Activated naive CD8-positive, alpha-beta T cell treated with anti-CD3 and anti-CD28 coated beads for 36 hours (primary cell): Measurements from ENCODE around the gene HACE1. TPM values are rescaled to one million over a fixed set of nuclear protein-coding genes. Genes with fewer than 3 reads are reported as not detected.
"Not testable (repeated sequence)": the region's sequence is repeated elsewhere in the genome, so short reads cannot be mapped to it uniquely, and the experiment has no call there.

Source experiments
- DNase-seq: peaks from one replicate; pipeline ENCODE4 v3.0.0; 2021
- H3K27ac Mint-ChIP-seq: one replicate; pipeline ENCODE4 v1.8.0; 2022; ENCODE audit warnings: mild to moderate bottlenecking, moderate library complexity, mixed read lengths
- H3K27me3 Mint-ChIP-seq: one replicate; pipeline ENCODE4 v1.8.0; 2022; ENCODE audit warnings: mild to moderate bottlenecking, mixed read lengths
- H3K36me3 Mint-ChIP-seq: one replicate; pipeline ENCODE4 v1.8.0; 2021; ENCODE audit warnings: mild to moderate bottlenecking, mixed read lengths
- H3K4me1 Mint-ChIP-seq: one replicate; pipeline ENCODE4 v1.8.0; 2021; ENCODE audit warnings: mixed read lengths
- H3K4me3 Mint-ChIP-seq: one replicate; pipeline ENCODE4 v1.8.0; 2022; ENCODE audit warnings: mild to moderate bottlenecking, moderate library complexity, mixed read lengths
- H3K9me3 Mint-ChIP-seq: one replicate; pipeline ENCODE4 v1.8.0; 2022; ENCODE audit warnings: mixed read lengths
- total RNA-seq, 2 experiments: library from RNA; stranded (reverse); gene quantifications; one replicate each; pipeline ENCODE4 v1.2.3, GENCODE V29; 2021

Gene HACE1
- total RNA-seq, 2 experiments from 2014 or later, result 10.1 to 12.4 TPM

- not testable (repeated sequence) for H3K4me1 Mint-ChIP-seq, H3K27me3 Mint-ChIP-seq, DNase-seq, H3K4me3 Mint-ChIP-seq, H3K27ac Mint-ChIP-seq, H3K9me3 Mint-ChIP-seq
- peaks cover 15% of the 10 kb centered on the region for H3K36me3 Mint-ChIP-seq
Measured at GRCh38 chr6:104847721-104848120, 12.0 kb downstream of the HACE1 start.

GRCh38 chr6:104843229-104843628 is 16.5 kb downstream of the HACE1 start:
- Mint-ChIP-seq H3K36me3 (peaks cover 17% of the 10 kb centered on the region), H3K9me3 (no peaks in the 10 kb centered on the region), H3K27ac (no peak overlapping the region), H3K27me3 (no peaks in the 10 kb centered on the region), H3K4me3 (no peak overlapping the region), H3K4me1 (no peaks in the 10 kb centered on the region)
- DNase-seq, result no peak

- Mint-ChIP-seq H3K27me3 (no peaks in the 10 kb centered on the region), H3K9me3 (no peaks in the 10 kb centered on the region), H3K4me1 (no peaks in the 10 kb centered on the region), H3K4me3 (no peak overlapping the region), H3K27ac (no peak overlapping the region), H3K36me3 (peaks cover 28% of the 10 kb centered on the region)
- no peak for DNase-seq
Measured at GRCh38 chr6:104837158-104837557, 22.6 kb downstream of the HACE1 start.

DNA sequence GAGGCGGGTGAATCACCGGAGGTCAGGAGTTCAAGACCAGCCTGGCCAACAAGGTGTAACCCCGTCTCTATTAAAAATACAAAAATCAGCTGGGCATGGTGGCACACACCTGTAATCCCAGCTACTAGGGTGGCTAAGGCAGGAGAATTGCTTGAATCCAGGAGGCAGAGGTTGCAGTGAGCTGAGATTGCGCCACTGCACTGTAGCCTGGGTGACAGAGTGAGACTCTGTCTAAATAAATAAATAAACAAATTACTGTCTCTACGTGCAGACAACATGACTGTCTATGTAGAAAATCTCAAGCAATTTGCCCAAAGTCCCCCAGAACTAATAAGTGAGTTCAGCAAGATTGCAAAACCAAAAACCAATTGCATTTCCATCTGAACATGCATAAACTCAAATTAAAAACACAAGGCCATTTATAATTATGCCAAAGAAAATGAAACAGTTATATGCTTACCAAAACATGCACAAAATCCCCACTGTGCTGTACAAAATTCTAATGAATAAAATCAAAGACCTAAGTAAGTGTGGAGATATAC is 23.2 kb downstream of the HACE1 start:
- not testable (repeated sequence) for H3K27ac Mint-ChIP-seq, H3K27me3 Mint-ChIP-seq, H3K9me3 Mint-ChIP-seq, DNase-seq, H3K4me1 Mint-ChIP-seq, H3K4me3 Mint-ChIP-seq
- H3K36me3 Mint-ChIP-seq, result peaks cover 28% of the 10 kb centered on the region

- no peak for DNase-seq
- no peaks in the 10 kb centered on the region for H3K4me1 Mint-ChIP-seq
Measured at GRCh38 chr6:104835782-104836181, 23.9 kb downstream of the HACE1 start.

DNA sequence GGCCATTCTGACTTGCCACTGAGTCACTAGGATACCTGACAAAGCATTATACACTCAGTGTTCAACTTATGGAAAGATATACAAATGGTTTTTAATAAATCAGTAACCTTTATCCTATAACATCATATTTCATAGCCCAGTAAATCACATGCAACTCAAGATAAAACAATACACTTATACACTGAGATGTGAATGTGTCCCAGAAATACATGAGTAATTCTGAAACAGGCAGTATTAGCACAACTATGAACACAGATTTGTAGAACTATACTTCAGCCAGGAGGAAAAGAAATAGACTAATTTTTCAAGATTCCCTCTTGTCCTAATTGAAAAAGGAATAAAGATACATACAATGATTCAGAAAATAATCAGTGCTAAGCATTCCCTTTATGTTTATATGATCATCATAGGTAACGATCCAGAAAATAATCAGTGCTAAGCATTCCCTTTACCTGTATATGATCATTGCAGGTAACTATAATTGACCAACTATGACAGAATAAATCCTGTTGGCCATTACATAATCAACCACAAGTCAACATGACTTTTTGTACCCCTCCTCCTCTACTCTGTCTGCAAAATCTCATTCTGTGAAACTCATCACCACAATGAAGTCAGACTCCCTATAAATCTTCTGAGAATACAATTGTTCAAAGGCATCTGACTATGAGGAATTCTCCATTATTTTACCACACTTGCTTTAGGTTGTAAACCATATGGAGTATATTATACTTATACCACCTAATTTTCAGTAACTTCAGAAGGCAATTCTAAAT is 30.3 kb downstream of the HACE1 start:
- H3K36me3 Mint-ChIP-seq, result peaks cover 16% of the 10 kb centered on the region

More at GRCh38 chr6:104835782-104836181, 23.9 kb downstream of the HACE1 start:
- no peaks in the 10 kb centered on the region for H3K9me3 Mint-ChIP-seq
- H3K27me3 Mint-ChIP-seq, result no peaks in the 10 kb centered on the region
- H3K27ac Mint-ChIP-seq, result no peak overlapping the region
- peaks cover 28% of the 10 kb centered on the region for H3K36me3 Mint-ChIP-seq
- H3K4me3 Mint-ChIP-seq, result no peak overlapping the region

DNA sequence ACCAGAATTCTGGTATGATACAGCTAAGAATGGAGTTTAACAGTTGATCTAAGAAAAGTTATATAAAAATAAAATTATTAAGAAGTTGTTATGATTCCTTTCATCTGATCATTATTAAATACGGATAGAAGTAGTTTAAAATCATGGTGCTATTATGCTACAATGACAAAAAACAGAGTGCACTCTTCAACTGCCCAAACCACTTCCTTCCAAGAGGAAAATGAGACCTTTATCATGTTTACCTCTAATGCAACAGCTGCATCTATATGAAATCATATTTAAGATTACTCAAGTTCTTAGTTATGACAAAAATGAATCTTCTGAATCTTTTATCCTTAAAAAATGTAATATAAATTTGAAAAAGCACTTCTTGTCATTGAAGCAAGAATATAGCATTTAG is 31.2 kb downstream of the HACE1 start:
- H3K4me3 Mint-ChIP-seq, result no peak overlapping the region
- peaks cover 4% of the 10 kb centered on the region for H3K4me1 Mint-ChIP-seq
- H3K27me3 Mint-ChIP-seq, result no peaks in the 10 kb centered on the region
- peaks cover 21% of the 10 kb centered on the region for H3K36me3 Mint-ChIP-seq
- no peak overlapping the region for H3K27ac Mint-ChIP-seq
- H3K9me3 Mint-ChIP-seq, result peaks cover 1% of the 10 kb centered on the region
- DNase-seq, result no peak

More for the DNA sequence above, 30.3 kb downstream of the HACE1 start:
- no peak overlapping the region for H3K4me3 Mint-ChIP-seq
- peaks cover 4% of the 10 kb centered on the region for H3K4me1 Mint-ChIP-seq
- H3K27me3 Mint-ChIP-seq, result no peaks in the 10 kb centered on the region
- no peak overlapping the region for H3K27ac Mint-ChIP-seq
- no peak for DNase-seq
- peaks cover 1% of the 10 kb centered on the region for H3K9me3 Mint-ChIP-seq

- not testable (repeated sequence) for H3K4me3 Mint-ChIP-seq, H3K9me3 Mint-ChIP-seq, H3K4me1 Mint-ChIP-seq, H3K27me3 Mint-ChIP-seq, DNase-seq, H3K27ac Mint-ChIP-seq
- peaks cover 45% of the 10 kb centered on the region for H3K36me3 Mint-ChIP-seq
Measured at GRCh38 chr6:104820820-104821219, 38.9 kb downstream of the HACE1 start.

- Mint-ChIP-seq H3K4me1 (peaks cover 2% of the 10 kb centered on the region), H3K4me3 (no peak overlapping the region), H3K9me3 (peaks cover 7% of the 10 kb centered on the region), H3K27ac (no peak overlapping the region), H3K36me3 (peaks cover 55% of the 10 kb centered on the region), H3K27me3 (no peaks in the 10 kb centered on the region)
- no peak for DNase-seq
Measured at GRCh38 chr6:104816125-104816524, 43.6 kb downstream of the HACE1 start.

DNA sequence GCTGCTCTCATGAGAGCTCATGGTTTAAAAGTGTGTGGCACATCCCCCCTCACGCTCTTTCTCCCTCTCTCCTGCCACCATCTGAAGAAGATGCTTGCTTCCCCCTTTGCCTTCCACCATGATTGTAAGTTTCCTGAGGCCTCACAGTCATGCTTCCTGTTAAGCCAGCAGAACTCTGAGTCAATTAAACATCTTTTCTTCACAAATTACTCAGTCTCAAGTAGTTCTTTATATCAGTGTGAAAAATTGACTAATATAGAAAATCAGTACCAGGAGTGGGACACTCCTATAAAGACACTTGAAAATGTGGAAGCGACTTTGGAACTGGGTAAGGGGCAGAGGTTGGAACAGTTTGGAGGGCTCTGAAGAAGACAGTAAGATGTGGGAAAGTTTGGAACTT is 45.0 kb downstream of the HACE1 start:
- Mint-ChIP-seq H3K27me3 (no peaks in the 10 kb centered on the region), H3K4me1 (peaks cover 2% of the 10 kb centered on the region), H3K36me3 (peaks cover 47% of the 10 kb centered on the region), H3K9me3 (peaks cover 4% of the 10 kb centered on the region), H3K4me3 (no peak overlapping the region), H3K27ac (no peak overlapping the region)
- no peak for DNase-seq

DNA sequence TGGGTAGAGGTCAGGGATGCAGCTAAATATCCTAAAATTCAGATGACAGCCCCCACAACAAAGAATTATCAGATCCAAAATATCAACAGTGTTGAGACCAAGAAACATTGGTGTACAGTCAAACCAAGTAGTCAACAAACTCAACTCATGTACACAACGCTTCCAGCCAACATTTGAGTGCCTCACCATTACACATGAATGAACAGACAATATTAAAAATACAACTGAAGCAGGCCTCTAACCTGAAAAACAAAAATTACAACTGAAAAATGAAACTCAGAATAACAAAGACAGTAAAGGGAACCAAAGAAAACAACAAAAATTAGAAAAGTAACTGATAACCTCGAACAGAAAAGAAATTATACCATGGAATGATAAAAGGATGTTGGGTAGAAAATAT is 46.2 kb downstream of the HACE1 start:
- Mint-ChIP-seq H3K27ac (no peak overlapping the region), H3K27me3 (no peaks in the 10 kb centered on the region), H3K4me1 (peaks cover 2% of the 10 kb centered on the region), H3K4me3 (no peak overlapping the region), H3K9me3 (peaks cover 4% of the 10 kb centered on the region), H3K36me3 (peaks cover 37% of the 10 kb centered on the region)
- DNase-seq, result no peak

DNA sequence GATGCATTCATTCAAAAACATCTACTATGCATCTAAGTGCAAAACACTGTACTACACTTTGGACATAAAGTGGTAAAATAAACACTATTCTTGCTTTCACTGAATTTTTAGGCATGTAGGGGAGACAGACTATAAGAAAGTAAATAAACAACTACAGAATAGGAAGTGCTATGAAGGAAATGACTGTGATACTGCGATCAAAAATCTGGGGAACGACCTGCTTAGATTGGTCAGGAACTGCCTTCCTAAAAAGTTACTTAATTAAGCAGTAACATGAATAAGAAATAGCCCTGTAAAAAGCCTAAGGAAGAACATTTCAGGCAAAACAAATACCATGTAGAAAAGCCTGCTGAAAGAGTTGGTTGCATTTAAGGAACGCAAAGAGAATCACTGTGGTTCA is 50.6 kb downstream of the HACE1 start:
- Mint-ChIP-seq H3K36me3 (peaks cover 36% of the 10 kb centered on the region), H3K27ac (no peak overlapping the region), H3K4me3 (no peak overlapping the region), H3K9me3 (peaks cover 10% of the 10 kb centered on the region), H3K4me1 (no peaks in the 10 kb centered on the region), H3K27me3 (no peaks in the 10 kb centered on the region)
- DNase-seq, result no peak

DNA sequence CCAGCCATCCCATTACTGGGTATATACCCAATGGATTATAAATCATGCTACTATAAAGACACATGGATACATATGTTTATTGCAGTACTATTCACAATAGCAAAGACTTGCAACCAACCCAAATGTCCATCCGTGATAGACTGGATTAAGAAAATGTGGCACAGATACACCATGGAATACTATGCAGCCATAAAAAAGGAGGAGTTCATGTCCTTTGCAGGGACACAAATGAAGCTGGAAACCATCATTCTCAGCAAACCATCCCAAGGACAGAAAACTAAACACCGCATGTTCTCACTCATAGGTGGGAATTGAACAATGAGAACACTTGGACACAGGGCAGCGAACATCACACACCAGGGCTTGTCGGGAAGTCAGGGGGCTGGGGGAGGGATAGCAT is 54.4 kb downstream of the HACE1 start:
- not testable (repeated sequence) for H3K4me3 Mint-ChIP-seq, H3K27ac Mint-ChIP-seq, H3K27me3 Mint-ChIP-seq, H3K4me1 Mint-ChIP-seq, DNase-seq
- H3K36me3 Mint-ChIP-seq, result peaks cover 56% of the 10 kb centered on the region
- H3K9me3 Mint-ChIP-seq, result peaks cover 22% of the 10 kb centered on the region

DNA sequence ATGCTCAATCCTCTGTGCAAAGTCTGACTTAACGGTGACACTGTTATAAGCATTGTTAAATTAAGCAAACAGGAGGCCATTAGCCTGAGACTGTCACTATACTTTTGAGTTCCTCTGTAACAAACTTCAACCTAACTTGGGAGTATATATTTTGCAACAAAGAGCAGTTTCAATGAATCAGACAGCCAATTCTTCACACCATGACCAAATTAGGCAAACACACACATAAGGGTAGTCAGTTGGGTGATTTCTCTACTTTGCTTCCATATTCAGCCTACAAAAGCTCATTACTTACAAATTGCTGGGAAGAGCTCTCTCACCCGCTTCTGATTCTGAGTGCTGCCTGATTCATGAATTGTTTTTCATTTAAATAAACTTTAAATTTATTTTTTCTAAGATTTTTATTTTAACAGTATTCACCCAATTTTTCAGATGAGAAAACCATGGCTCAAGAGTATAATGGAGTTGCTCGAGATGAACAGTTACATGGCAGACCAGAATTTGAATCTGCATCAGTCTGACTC is 60.5 kb downstream of the HACE1 start:
- DNase-seq, result no peak
- Mint-ChIP-seq H3K27ac (no peak overlapping the region), H3K4me3 (no peak overlapping the region), H3K27me3 (no peaks in the 10 kb centered on the region), H3K9me3 (peaks cover 13% of the 10 kb centered on the region), H3K36me3 (peaks cover 37% of the 10 kb centered on the region), H3K4me1 (no peaks in the 10 kb centered on the region)

GRCh38 chr6:104796031-104796785 is 63.5 kb downstream of the HACE1 start:
- no peak overlapping the region for H3K27ac Mint-ChIP-seq
- H3K36me3 Mint-ChIP-seq, result peaks cover 13% of the 10 kb centered on the region
- peaks cover under 1% of the 10 kb centered on the region for H3K9me3 Mint-ChIP-seq
- no peaks in the 10 kb centered on the region for H3K27me3 Mint-ChIP-seq
- DNase-seq, result no peak
- no peaks in the 10 kb centered on the region for H3K4me1 Mint-ChIP-seq
- no peak overlapping the region for H3K4me3 Mint-ChIP-seq
